ENCODE data around the gene FOXN1. TPM values are rescaled to one million over a fixed set of nuclear protein-coding genes. Genes with fewer than 3 reads are reported as not detected.
A peak's percentile ranks its signal among the peaks of the same experiment; 100 is the strongest.

FOXN1 gene
- total RNA-seq, 2 donors from 2014 or later = 0.52 TPM; not detected in 1

DNA sequence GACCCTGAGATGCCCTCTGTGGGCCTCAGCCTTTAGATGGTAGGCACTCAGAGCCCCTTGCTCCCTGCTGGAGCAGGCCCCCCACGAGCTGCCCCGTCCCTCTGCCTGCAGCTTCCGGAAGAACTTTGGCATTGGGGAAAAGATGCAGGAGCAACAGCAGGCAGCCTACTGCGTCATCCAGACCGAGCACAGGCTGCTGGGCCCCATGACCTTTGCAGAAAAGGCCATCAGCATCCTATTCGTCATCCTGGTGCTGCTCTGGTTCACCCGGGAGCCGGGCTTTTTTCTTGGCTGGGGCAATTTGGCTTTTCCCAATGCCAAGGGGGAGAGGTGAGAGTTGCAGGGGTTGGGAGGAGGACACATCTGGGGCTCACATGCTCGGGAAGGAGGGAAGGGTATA lies 12.7 kb upstream of the FOXN1 start:
- peaks cover 34% of the 10 kb centered on the region for H3K4me1 ChIP-seq
- intact Hi-C loops (cut with DNase I) = loop anchor here (2.0 kb wide), 1 partner anchor 49 kb away; no protein-coding TSS in a partner anchor
- DNase-seq = no peak
- H3K4me3 ChIP-seq = no peak overlapping the region
- WGBS, 2 donors = 36 to 47% methylated on average over 4 to 9 of the region's 9 CpGs
- H3K9me3 ChIP-seq = no peaks in the 10 kb centered on the region
- H3K27me3 ChIP-seq = no peaks in the 10 kb centered on the region
- H3K27ac ChIP-seq = no peak overlapping the region
- no peaks in the 10 kb centered on the region for H3K36me3 ChIP-seq (replicated peaks in 1 of 2; ENCODE audit: insufficient read depth in 1 of 2, low read depth in 2 of 2)
- TF ChIP-seq, protein P1, sequence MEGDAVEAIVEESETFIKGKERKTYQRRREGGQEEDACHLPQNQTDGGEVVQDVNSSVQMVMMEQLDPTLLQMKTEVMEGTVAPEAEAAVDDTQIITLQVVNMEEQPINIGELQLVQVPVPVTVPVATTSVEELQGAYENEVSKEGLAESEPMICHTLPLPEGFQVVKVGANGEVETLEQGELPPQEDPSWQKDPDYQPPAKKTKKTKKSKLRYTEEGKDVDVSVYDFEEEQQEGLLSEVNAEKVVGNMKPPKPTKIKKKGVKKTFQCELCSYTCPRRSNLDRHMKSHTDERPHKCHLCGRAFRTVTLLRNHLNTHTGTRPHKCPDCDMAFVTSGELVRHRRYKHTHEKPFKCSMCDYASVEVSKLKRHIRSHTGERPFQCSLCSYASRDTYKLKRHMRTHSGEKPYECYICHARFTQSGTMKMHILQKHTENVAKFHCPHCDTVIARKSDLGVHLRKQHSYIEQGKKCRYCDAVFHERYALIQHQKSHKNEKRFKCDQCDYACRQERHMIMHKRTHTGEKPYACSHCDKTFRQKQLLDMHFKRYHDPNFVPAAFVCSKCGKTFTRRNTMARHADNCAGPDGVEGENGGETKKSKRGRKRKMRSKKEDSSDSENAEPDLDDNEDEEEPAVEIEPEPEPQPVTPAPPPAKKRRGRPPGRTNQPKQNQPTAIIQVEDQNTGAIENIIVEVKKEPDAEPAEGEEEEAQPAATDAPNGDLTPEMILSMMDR (IDR thresholded peaks at IDR 0.05) = no peak
- TF ChIP-seq POLR2A (IDR thresholded peaks at IDR 0.05) = no peak
- no peak for ATAC-seq

DNA sequence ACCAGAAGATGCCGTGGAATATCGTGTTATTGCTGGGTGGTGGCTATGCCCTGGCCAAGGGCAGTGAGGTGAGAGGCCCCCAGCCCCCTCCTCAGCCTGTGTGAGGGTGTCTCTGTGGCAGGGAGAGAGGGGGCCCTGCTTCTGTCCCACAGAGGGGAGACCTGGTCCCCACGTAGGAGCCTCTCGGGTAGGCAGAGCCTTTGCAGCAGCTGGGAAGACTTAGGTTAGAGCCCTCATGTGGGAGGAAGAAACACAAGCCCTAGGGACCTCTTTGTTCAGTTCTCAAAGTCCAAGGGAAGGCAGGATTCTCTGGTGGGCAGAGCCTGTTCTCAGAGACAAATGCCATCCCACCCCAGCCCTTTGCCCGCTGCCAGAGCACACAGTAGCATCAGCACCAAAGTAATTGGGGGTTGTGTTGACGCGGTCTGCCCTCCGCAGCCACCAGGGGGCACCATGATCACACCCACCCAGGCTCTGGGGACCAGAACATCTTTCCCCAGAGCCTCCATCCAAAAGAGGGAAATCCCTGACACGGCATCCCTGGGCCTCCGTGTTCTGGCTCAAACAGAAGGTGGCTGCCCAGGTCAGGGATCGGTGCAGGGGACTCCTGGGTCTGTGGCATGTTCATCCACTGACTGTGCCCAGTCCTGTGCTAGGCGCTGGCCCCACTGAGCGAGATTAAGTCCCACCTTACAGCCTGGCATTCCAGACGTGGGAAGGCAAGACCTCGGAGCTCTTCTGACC lies 11.5 kb upstream of the FOXN1 start:
- H3K36me3 ChIP-seq (replicated peaks in 1 of 2; ENCODE audit: insufficient read depth in 1 of 2, low read depth in 2 of 2) = no peaks in the 10 kb centered on the region
- TF ChIP-seq, protein P1 (IDR thresholded peaks at IDR 0.05) = peak; percentile 81 to 92 (median 90)
- no peak for TF ChIP-seq POLR2A (IDR thresholded peaks at IDR 0.05)
- no peaks in the 10 kb centered on the region for H3K27me3 ChIP-seq
- intact Hi-C loops (cut with DNase I) = no loop called here
- 34 to 45% methylated on average over 9 to 15 of the region's 15 CpGs for WGBS, 2 donors
- no peak overlapping the region for H3K4me3 ChIP-seq
- peak; percentile 57 for ATAC-seq
- no peak overlapping the region for H3K27ac ChIP-seq
- H3K4me1 ChIP-seq = peaks cover 35% of the 10 kb centered on the region
- peak; percentile 74 to 82 (median 80) for DNase-seq
- no peaks in the 10 kb centered on the region for H3K9me3 ChIP-seq

DNA sequence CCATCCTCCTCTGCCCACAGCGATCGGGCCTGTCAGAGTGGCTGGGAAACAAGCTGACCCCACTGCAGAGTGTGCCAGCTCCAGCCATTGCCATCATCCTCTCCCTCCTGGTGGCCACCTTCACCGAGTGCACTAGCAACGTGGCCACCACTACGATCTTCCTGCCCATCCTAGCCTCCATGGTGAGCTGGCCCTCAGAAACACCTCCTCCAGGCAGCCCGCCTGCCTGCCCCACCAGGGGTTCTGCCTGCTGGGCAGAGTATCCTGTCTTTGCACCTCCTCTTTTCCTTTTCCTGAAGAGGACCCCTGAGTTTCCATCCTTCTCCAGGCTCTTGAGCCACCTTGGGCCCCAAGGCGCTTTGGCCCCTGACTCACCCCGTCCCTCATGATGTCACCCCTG lies 10.5 kb upstream of the FOXN1 start:
- ATAC-seq = no peak
- TF ChIP-seq POLR2A (IDR thresholded peaks at IDR 0.05) = no peak

DNA sequence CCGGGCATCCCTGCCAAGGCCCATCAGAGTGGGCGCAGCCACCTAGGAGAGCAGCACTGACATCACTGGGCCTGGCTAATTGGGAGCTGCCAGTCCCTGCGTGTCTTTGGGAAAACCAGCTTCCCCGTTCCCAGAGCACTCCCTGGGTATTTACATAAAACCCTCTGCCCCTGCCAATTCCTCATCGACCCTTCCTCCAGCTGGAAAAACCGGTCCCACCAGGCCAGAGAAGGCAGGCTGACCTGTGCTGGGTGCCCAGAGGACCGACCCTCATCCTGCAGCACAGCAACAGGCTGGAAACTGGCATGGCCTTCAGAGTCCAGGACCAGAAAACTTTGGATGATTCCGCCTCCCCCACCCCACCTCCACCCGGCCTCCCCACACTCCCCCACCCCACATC lies 8.2 kb upstream of the FOXN1 start:
- intact Hi-C loops (cut with DNase I) = no loop called here

More for the DNA sequence above, 10.5 kb upstream of the FOXN1 start:
- Histone ChIP-seq H3K27ac (peak overlapping the region in 1 of 4 donors; percentile 19), H3K36me3 (replicated peaks in 1 of 2; ENCODE audit: insufficient read depth in 1 of 2, low read depth in 2 of 2) (no peaks in the 10 kb centered on the region), H3K4me1 (peaks cover 35% of the 10 kb centered on the region), H3K4me3 (no peak overlapping the region), H3K9me3 (no peaks in the 10 kb centered on the region), H3K27me3 (no peaks in the 10 kb centered on the region)
- intact Hi-C loops (cut with DNase I) = no loop called here
- WGBS, 2 donors = 74 to 81% methylated on average over 8 of the region's 8 CpGs
- DNase-seq = no peak

DNA sequence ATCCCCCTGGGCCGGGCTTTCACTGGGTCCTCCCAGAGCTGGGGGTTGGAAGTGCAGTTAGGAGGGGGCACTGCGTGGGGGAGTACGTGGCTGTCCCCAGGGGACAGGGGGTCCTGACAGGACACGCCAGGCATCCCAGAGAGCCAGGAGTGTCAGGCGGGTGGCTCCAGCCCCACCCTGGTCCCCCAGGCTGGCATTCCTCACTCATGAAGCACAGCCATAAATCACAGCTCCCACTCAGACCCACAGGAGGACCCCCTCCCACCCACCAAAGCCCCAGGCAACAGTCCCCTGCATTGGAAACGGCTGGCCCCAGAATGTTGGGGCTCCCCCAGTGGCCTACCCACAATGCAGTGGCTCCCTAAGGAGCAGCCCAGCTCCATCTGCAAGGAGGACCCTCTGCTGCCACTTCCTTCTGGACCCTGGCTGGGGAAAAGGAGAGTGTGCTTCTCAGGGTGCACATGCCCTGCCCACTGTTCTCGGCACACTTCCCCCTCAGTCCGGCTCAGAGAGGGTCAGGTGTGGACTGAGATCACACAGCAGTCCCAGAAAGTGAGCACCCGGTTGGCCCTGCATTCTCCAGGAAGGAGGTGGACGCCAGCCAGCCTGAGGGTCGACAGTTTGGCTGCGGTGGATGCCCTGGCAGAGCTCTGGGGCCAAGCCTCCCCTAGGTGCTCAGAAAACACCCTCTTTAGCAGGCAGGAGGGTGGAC lies 7.3 kb upstream of the FOXN1 start:
- Histone ChIP-seq H3K36me3 (replicated peaks in 1 of 2; ENCODE audit: insufficient read depth in 1 of 2, low read depth in 2 of 2) (no peaks in the 10 kb centered on the region), H3K27ac (peak overlapping the region in 3 of 4 donors; percentile 22 to 48 (median 37)), H3K27me3 (no peaks in the 10 kb centered on the region), H3K4me3 (no peak overlapping the region), H3K9me3 (no peaks in the 10 kb centered on the region), H3K4me1 (peaks cover 35% of the 10 kb centered on the region)
- TF ChIP-seq POLR2A (IDR thresholded peaks at IDR 0.05) = no peak
- intact Hi-C loops (cut with DNase I) = no loop called here
- no peak for ATAC-seq
- WGBS, 2 donors = 50 to 52% methylated on average over 5 to 12 of the region's 12 CpGs
- DNase-seq = no peak

More for the DNA sequence above, 8.2 kb upstream of the FOXN1 start:
- TF ChIP-seq POLR2A (IDR thresholded peaks at IDR 0.05) = no peak
- TF ChIP-seq, protein P1 (IDR thresholded peaks at IDR 0.05) = no peak
- Histone ChIP-seq H3K36me3 (replicated peaks in 1 of 2; ENCODE audit: insufficient read depth in 1 of 2, low read depth in 2 of 2) (no peaks in the 10 kb centered on the region), H3K9me3 (no peaks in the 10 kb centered on the region), H3K27ac (peak overlapping the region; percentile 62 to 85 (median 79)), H3K27me3 (no peaks in the 10 kb centered on the region), H3K4me3 (no peak overlapping the region), H3K4me1 (peaks cover 35% of the 10 kb centered on the region)
- ATAC-seq = peak; percentile 89
- WGBS, 2 donors = 0 to 8% methylated on average over 7 to 8 of the region's 9 CpGs
- DNase-seq = peak; percentile 88 to 93 (median 92)

All from body of pancreas (tissue), 4 donors.